ENCODE measurements around the gene SVOPL.

Gene SVOPL

GRCh38 chr7:138657854-138658386 lies 43.2 kb downstream of the SVOPL start:
- DNase-seq: no peak

- no peak for DNase-seq
These were observed 44.2 kb downstream of the SVOPL start for GRCh38 chr7:138656952-138657351.

GRCh38 chr7:138654616-138655015 lies 46.5 kb downstream of the SVOPL start:
- DNase-seq: no peak

DNA sequence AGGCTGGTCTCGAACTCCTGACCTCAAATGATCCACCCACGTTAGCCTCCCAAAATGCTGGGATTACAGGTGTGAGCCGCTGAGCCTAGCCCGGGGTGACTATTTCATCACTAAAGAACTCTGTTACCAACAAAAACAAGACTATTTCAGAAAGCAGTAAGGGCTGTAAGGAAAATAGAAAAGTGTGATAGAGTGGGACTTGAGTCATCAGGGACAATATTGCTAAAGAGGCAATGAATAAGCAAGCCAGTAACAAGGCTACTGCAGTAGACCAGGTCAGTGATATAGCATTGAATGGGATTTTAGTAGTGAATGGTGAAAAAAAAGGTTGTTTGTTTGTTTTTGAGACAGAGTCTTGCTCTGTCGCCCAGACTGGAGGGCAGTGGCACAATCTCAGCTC lies 51.7 kb downstream of the SVOPL start:
- no peak for DNase-seq

DNA sequence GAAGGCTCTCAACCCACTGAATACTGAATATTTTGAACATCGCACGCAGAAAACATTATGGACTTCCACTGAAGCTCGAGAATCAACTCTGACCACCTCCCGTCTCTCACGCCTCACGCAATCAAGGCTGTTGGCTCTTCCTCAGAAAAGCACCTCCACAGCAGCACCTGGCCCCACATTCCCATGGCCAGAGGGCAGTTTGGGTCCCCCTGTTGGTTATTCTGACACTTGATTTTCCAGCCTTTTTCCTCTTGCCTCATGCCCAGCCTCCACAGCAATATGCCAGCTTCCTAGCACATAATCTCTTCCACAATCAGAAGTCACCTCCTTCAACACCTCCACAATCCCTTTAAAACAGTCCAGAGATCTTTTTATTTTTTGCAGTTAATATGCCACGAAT lies 55.9 kb downstream of the SVOPL start:
- no peak for DNase-seq

DNA sequence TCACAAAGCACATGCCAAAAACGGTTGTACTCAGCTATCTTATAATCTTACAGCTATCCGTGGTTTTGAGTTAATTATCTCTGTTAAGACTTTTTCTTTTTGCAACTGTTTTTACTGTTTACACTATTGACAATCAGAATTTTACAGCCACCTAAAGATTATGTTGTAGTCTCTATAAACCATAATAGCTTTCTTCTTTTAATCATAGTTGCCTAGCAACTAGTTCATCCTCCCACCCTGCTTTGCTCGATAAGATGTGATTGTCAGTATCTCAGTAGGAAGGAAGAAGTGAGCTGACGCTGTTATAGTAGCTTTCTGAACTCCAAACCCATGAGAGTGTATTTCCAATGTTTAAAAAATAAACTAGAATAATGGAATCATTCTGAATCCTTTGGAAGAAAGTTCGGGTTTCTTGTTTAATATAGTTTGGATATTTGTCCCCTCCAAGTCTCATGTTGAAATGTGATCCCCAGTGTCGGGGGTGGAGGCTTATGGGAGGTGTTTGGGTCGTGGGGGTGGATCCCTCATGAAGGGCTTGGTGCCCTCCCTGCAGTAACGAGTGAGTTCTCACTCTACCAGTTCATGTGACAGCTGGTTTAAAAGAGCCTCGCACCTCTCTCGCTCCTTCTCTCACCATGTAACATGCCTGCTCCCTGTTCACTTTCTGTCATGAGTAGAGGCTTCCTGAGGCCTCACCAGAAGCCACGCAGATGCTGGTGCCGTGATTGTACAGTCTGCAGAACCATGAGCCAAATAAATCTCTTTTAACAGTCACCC lies 68.1 kb downstream of the SVOPL start:
- no peak for DNase-seq

GRCh38 chr7:138632384-138632783 lies 68.8 kb downstream of the SVOPL start:
- no peak for DNase-seq

GRCh38 chr7:138630059-138630610 lies 71.0 kb downstream of the SVOPL start:
- DNase-seq: no peak

DNA sequence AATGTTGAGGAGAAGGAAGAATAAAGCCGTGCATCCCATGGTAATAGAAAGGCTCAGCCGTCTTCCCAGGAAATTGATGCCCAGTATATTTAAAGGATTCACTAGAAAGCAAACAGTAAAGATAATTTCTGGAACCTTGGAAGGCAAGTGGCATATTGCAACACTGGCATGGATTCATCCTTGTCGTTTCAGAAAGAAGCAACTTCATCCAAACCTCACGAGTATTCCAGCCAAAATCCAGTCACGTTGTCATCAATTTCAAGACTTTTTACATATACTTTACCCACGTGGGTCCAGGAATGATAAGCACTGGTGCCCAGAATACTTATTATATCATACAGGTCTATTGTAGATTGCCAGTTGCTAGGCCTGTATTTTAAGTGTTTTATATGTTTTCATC lies 73.8 kb downstream of the SVOPL start:
- DNase-seq: no peak

GRCh38 chr7:138626846-138627245 lies 74.3 kb downstream of the SVOPL start:
- no peak for DNase-seq

DNA sequence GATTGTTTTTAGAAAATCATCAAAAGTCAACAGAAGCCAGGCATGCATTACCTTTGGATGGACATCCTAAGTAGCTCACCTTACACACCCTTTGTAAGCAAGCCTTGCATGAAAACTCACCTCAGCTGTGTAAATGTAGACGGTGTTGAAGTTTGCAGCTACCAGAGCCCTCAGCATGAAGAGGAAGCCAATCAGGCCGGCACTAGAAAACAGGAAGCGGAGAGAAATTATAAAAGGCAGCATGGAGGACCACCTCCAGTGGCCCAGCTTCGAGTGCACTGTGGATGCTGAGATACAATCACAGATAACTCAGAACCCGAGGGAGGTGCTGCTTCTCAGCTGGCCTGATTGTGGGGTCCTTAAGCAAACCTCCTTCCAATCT lies 75.3 kb downstream of the SVOPL start:
- DNase-seq: no peak

DNA sequence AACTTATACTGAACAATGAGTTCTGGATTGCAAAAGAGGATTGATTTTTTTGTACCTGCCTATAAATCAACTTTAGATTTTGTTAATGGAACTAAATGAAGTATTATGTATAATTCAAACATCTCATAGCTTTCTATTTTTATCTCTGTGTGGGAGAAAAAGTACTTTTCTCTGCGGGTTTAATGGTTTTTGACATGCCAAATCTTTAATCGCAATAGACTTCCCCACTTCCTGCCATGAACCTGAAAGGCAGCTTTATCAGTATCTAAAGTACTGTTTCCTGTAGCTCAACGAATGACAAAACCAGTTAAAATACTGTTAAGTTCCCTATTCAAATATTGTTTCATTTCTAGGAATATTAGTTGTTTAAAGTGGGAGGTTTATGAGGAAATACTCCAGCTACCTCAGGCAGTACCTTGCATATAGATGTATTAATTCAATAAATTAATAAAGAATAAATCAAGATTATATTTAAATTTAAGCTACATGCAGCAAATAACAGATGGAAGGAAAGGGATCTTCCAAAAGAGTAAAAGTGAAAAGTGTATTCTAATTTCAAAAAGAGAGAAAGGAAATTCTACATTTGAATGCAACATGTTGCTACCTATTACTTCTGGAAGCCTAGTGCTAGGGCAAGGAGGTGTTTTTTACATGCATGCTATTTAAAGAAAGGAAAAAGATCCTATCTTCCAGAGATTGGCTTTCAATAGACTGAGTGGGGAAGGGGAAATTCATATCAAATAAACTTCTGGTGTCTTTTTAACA lies 75.9 kb downstream of the SVOPL start:
- peak in 1 of 2 experiments; percentile 3 for DNase-seq

- no peak for DNase-seq
These were observed 78.3 kb downstream of the SVOPL start for GRCh38 chr7:138622841-138623240.

- no peak for DNase-seq
These were observed 82.2 kb downstream of the SVOPL start for GRCh38 chr7:138618933-138619332.

- DNase-seq: no peak
These were observed 82.7 kb downstream of the SVOPL start for GRCh38 chr7:138618506-138618905.

DNA sequence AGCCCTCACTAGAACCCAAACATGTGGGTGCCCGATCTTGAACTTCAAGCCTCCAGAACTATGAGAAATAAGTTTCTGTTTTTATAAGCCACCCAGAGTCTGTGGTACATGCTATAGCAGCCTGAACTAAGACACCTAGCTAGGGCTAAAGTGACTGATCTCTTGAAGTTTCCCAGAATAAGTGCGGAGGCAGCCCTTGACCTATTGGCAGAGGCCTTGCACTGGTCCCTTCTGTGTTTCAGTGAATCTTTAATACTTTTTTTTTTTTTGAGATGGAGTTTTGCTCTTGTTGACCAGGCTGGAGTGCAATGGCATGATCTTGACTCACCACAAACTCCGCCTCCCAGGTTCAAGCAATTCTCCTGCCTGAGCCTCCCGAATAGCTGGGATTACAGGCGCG lies 85.1 kb downstream of the SVOPL start:
- no peak for DNase-seq

- no peak for DNase-seq
These were observed 87.5 kb downstream of the SVOPL start for GRCh38 chr7:138613630-138614029.

DNA sequence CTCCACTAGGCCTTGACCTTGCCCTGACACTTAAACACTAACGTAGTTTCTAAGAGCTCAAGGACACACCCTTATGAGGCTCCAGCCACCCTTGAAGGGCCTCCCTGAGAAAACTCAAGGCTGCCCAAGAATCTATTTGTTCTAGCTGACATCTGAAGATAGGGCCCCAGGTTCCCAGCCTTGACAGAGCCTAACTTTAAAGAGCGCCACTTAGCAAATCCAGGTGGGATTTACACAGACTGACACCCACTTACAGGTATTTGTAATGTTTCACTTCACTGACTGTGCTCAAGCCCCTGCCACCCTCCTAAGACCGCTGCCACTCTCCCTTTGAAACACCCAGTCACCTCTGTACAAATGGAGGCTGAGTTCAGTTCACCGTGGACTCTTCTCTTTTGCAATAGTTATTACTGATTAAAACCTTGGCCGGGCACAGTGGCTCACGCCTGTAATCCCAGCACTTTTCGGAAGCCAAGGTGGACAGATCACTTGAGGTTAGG lies 90.4 kb downstream of the SVOPL start:
- DNase-seq: no peak

DNA sequence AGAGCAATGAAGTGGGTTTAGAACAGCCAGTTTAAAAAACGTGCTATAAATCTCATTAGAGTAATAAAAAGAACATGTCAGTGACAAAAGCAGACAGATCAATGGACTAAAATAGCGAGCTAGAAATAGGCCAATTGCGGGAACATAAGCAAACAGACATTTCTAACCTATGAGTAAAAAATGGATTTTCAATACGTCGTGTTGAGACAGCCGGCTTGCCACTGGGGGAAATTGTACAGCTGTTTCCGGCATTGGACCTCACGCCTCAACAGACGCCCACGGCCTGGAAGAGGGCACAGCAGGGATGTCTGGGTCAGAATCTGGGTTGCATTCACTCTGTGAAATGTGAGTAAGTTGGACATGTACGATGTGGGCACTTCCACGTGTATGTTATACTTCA lies 92.9 kb downstream of the SVOPL start:
- no peak for DNase-seq

GRCh38 chr7:138607216-138608126 lies 93.7 kb downstream of the SVOPL start:
- no peak for DNase-seq

DNA sequence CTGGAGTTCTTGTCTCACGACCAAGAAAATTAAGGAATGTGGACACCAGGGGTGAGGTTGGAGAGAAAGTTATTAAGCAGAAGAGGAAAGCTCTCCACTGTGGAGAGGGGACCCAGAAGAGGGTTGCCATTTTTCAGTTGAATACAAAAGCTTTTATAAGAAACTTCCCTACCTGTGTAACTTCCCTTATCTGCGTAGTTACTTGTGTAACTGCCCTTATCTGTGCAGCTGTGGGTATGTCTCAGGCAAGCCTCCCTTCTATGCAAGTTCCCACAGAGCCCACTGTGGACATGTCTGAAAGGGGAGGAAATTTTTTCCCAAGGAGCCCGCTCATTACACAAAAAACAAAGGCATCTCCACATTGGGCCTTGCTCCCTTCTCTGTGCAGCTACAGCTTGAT lies 94.9 kb downstream of the SVOPL start:
- no peak for DNase-seq

GRCh38 chr7:138603549-138604318 lies 97.4 kb downstream of the SVOPL start:
- DNase-seq: no peak
